ENCODE data around the gene NEMP1. TPM values are rescaled to one million over a fixed set of nuclear protein-coding genes. Genes with fewer than 3 reads are reported as not detected.
A peak's percentile ranks its signal among the peaks of the same experiment; 100 is the strongest.

The NEMP1 gene
- total RNA-seq (1 to 10 TPM; 7.6 to 10.0 TPM), polyA plus RNA-seq (1 to 10 TPM in 1 of 2 donors, under 1 TPM in 1; 0.75 to 5.8 TPM)
- long read RNA-seq, donor 1, partial matches to known transcripts, result 0 of 2 reads
- long read RNA-seq, donor 1, other reads (novel, unspliced or antisense), result 2 of 2 reads
- long read RNA-seq, donor 2, partial matches to known transcripts, result 2 of 5 reads
- long read RNA-seq, donor 2, other reads (novel, unspliced or antisense), result 3 of 5 reads

- Histone ChIP-seq H3K9me3 (ENCODE audit: control insufficient read depth, low read length) (no peaks in the 10 kb centered on the region), H3K27me3 (ENCODE audit: control insufficient read depth in 1 of 2, insufficient read depth in 2 of 2, low read length in 1 of 2) (no peaks in the 10 kb centered on the region), H3K4me1 (ENCODE audit: control insufficient read depth in 1 of 2, insufficient read depth in 2 of 2, low read length in 2 of 2) (no peaks in the 10 kb centered on the region), H3K4me3 (ENCODE audit: low read length in 2 of 2) (peak within 1 kb of the TSS; percentile 33 to 45), H3K27ac (ENCODE audit: low read depth in 1 of 2, low read length in 2 of 2) (peak within 1 kb of the TSS; percentile 55 to 87), H3K36me3 (ENCODE audit: control insufficient read depth in 1 of 2, insufficient read depth in 2 of 2, low read length in 1 of 2) (no peaks in the 10 kb centered on the region)
- ATAC-seq (ENCODE audit: low FRiP score) (peak; percentile 100), DNase-seq (peak; percentile 94 to 97)
- intact Hi-C loops (cut with DNase I), result no loop called here
- WGBS, 2 donors, result 0 to 1% methylated on average over 39 of the region's 39 CpGs
Measured at GRCh38 chr12:57078519-57079404, at the start of gene NEMP1. NEMP1 (minus strand) TSS chr12:57078791; CDS start chr12:57078745, 46 bp downstream.

GRCh38 chr12:57127726-57128518, 49.3 kb upstream of the NEMP1 start, which contains the start of gene LRP1:
LRP1 (plus strand) TSS chr12:57128483; CDS start chr12:57128965, 482 bp downstream.
- intact Hi-C loops (cut with DNase I), result no loop called here
- 0 to 1% methylated on average over 36 to 57 of the region's 57 CpGs for WGBS, 2 donors
- peaks cover 4 to 8% of the 10 kb centered on the region in 2 donors for H3K4me1 ChIP-seq (ENCODE audit: control insufficient read depth in 1 of 2, insufficient read depth in 2 of 2, low read length in 2 of 2)

GRCh38 chr12:57127101-57127725, 48.6 kb upstream of the NEMP1 start:
- Histone ChIP-seq H3K27ac (ENCODE audit: low read depth in 1 of 2, low read length in 2 of 2) (peak overlapping the region in 1 of 2 donors; percentile 23), H3K4me3 (ENCODE audit: low read length in 2 of 2) (peak overlapping the region; percentile 55 to 94), H3K36me3 (ENCODE audit: control insufficient read depth in 1 of 2, insufficient read depth in 2 of 2, low read length in 1 of 2) (no peaks in the 10 kb centered on the region), H3K27me3 (ENCODE audit: control insufficient read depth in 1 of 2, insufficient read depth in 2 of 2, low read length in 1 of 2) (no peaks in the 10 kb centered on the region), H3K4me1 (ENCODE audit: control insufficient read depth in 1 of 2, insufficient read depth in 2 of 2, low read length in 2 of 2) (peaks cover 4% of the 10 kb centered on the region in 2 donors), H3K9me3 (ENCODE audit: control insufficient read depth, low read length) (no peaks in the 10 kb centered on the region)
- intact Hi-C loops (cut with DNase I), result no loop called here
- WGBS, 2 donors, result 2 to 3% methylated on average over 26 of the region's 26 CpGs
- ATAC-seq (ENCODE audit: low FRiP score) (peak; percentile 55), DNase-seq (peak; percentile 88 to 89)

More at GRCh38 chr12:57127726-57128518, 49.3 kb upstream of the NEMP1 start, which contains the start of gene LRP1:
- ATAC-seq (ENCODE audit: low FRiP score) (peak; percentile 88), DNase-seq (peak; percentile 91 to 96)
- Histone ChIP-seq H3K27me3 (ENCODE audit: control insufficient read depth in 1 of 2, insufficient read depth in 2 of 2, low read length in 1 of 2) (no peaks in the 10 kb centered on the region), H3K27ac (ENCODE audit: low read depth in 1 of 2, low read length in 2 of 2) (peak within 1 kb of the TSS; percentile 31 to 88), H3K36me3 (ENCODE audit: control insufficient read depth in 1 of 2, insufficient read depth in 2 of 2, low read length in 1 of 2) (no peaks in the 10 kb centered on the region), H3K4me3 (ENCODE audit: low read length in 2 of 2) (peak within 1 kb of the TSS; percentile 94 to 98), H3K9me3 (ENCODE audit: control insufficient read depth, low read length) (no peaks in the 10 kb centered on the region)

GRCh38 chr12:57126561-57126960, 48.0 kb upstream of the NEMP1 start:
- Histone ChIP-seq H3K4me3 (ENCODE audit: low read length in 2 of 2) (no peak overlapping the region), H3K27me3 (ENCODE audit: control insufficient read depth in 1 of 2, insufficient read depth in 2 of 2, low read length in 1 of 2) (no peaks in the 10 kb centered on the region), H3K27ac (ENCODE audit: low read depth in 1 of 2, low read length in 2 of 2) (peak overlapping the region in 1 of 2 donors; percentile 13), H3K36me3 (ENCODE audit: control insufficient read depth in 1 of 2, insufficient read depth in 2 of 2, low read length in 1 of 2) (no peaks in the 10 kb centered on the region), H3K9me3 (ENCODE audit: control insufficient read depth, low read length) (no peaks in the 10 kb centered on the region), H3K4me1 (ENCODE audit: control insufficient read depth in 1 of 2, insufficient read depth in 2 of 2, low read length in 2 of 2) (peaks cover 2 to 4% of the 10 kb centered on the region in 2 donors)
- intact Hi-C loops (cut with DNase I), result no loop called here
- no peak for ATAC-seq (ENCODE audit: low FRiP score)
- no peak for DNase-seq
- WGBS, 2 donors, result 43 to 46% methylated on average over 7 of the region's 7 CpGs

- H3K4me1 ChIP-seq (ENCODE audit: control insufficient read depth in 1 of 2, insufficient read depth in 2 of 2, low read length in 2 of 2), result peaks cover 2 to 4% of the 10 kb centered on the region in 2 donors
- WGBS, 2 donors, result 94% methylated on average over 11 of the region's 11 CpGs
- H3K9me3 ChIP-seq (ENCODE audit: control insufficient read depth, low read length), result no peaks in the 10 kb centered on the region
- no peak for DNase-seq
- no peak for ATAC-seq (ENCODE audit: low FRiP score)
- H3K36me3 ChIP-seq (ENCODE audit: control insufficient read depth in 1 of 2, insufficient read depth in 2 of 2, low read length in 1 of 2), result no peaks in the 10 kb centered on the region
- intact Hi-C loops (cut with DNase I), result no loop called here
- H3K4me3 ChIP-seq (ENCODE audit: low read length in 2 of 2), result no peak overlapping the region
- no peaks in the 10 kb centered on the region for H3K27me3 ChIP-seq (ENCODE audit: control insufficient read depth in 1 of 2, insufficient read depth in 2 of 2, low read length in 1 of 2)
- no peak overlapping the region for H3K27ac ChIP-seq (ENCODE audit: low read depth in 1 of 2, low read length in 2 of 2)
Measured at GRCh38 chr12:57126061-57126460, 47.5 kb upstream of the NEMP1 start.

- WGBS, 2 donors, result 13 to 14% methylated on average over 10 of the region's 10 CpGs
- DNase-seq, result peak in 1 of 2 donors; percentile 73
- H3K36me3 ChIP-seq (ENCODE audit: control insufficient read depth in 1 of 2, insufficient read depth in 2 of 2, low read length in 1 of 2), result no peaks in the 10 kb centered on the region
- H3K27ac ChIP-seq (ENCODE audit: low read depth in 1 of 2, low read length in 2 of 2), result no peak overlapping the region
- peak; percentile 76 for ATAC-seq (ENCODE audit: low FRiP score)
- no peaks in the 10 kb centered on the region for H3K27me3 ChIP-seq (ENCODE audit: control insufficient read depth in 1 of 2, insufficient read depth in 2 of 2, low read length in 1 of 2)
- no peaks in the 10 kb centered on the region for H3K9me3 ChIP-seq (ENCODE audit: control insufficient read depth, low read length)
- H3K4me3 ChIP-seq (ENCODE audit: low read length in 2 of 2), result no peak overlapping the region
- no peaks in the 10 kb centered on the region for H3K4me1 ChIP-seq (ENCODE audit: control insufficient read depth in 1 of 2, insufficient read depth in 2 of 2, low read length in 2 of 2)
- intact Hi-C loops (cut with DNase I), result loop anchor here (2.0 kb wide), 3 partner anchors 50 to 58 kb away; no protein-coding TSS in a partner anchor
Measured at GRCh38 chr12:57124261-57124877, 45.8 kb upstream of the NEMP1 start.

GRCh38 chr12:57123813-57124212, 45.2 kb upstream of the NEMP1 start:
- Histone ChIP-seq H3K27ac (ENCODE audit: low read depth in 1 of 2, low read length in 2 of 2) (no peak overlapping the region), H3K36me3 (ENCODE audit: control insufficient read depth in 1 of 2, insufficient read depth in 2 of 2, low read length in 1 of 2) (no peaks in the 10 kb centered on the region), H3K9me3 (ENCODE audit: control insufficient read depth, low read length) (no peaks in the 10 kb centered on the region), H3K4me3 (ENCODE audit: low read length in 2 of 2) (no peak overlapping the region), H3K4me1 (ENCODE audit: control insufficient read depth in 1 of 2, insufficient read depth in 2 of 2, low read length in 2 of 2) (no peaks in the 10 kb centered on the region), H3K27me3 (ENCODE audit: control insufficient read depth in 1 of 2, insufficient read depth in 2 of 2, low read length in 1 of 2) (no peaks in the 10 kb centered on the region)
- DNase-seq (no peak), ATAC-seq (ENCODE audit: low FRiP score) (no peak)
- 26 to 28% methylated on average over 2 of the region's 2 CpGs for WGBS, 2 donors
- intact Hi-C loops (cut with DNase I), result loop anchor here (2.0 kb wide), 3 partner anchors 51 to 59 kb away; no protein-coding TSS in a partner anchor

Data from aorta (tissue), 5 donors.